Liver (tissue), 9 donors: ENCODE data around the gene SKOR1. TPM values are rescaled to one million over a fixed set of nuclear protein-coding genes. Genes with fewer than 3 reads are reported as not detected.

ENCODE experiments used
- DNase-seq: peaks from one replicate; pipeline ENCODE4 v3.0.0-alpha.2; 2017; ENCODE audit warnings: low spot score
- H3K27ac ChIP-seq, 2 donors: one replicate each; pipeline ENCODE4 v1.7.0; 2013; ENCODE audit warnings: inconsistent platforms in 2 of 2, low read length in 2 of 2, control low read depth in 1 of 2, low read depth in 1 of 2, mild to moderate bottlenecking in 1 of 2
- H3K27me3 ChIP-seq, 4 donors: one replicate each; pipeline versions ENCODE4 v1.6.1 to v1.7.0; 2013; ENCODE audit warnings: low read length in 3 of 4, inconsistent platforms in 1 of 4, mild to moderate bottlenecking in 1 of 4, moderate library complexity in 1 of 4; ENCODE audit not compliant: control insufficient read depth in 4 of 4, insufficient read depth in 4 of 4
- H3K36me3 ChIP-seq, 4 donors: one replicate each; pipeline versions ENCODE4 v1.6.1 to v1.7.0; 2013; ENCODE audit warnings: low read length in 3 of 4, mild to moderate bottlenecking in 3 of 4, low read depth in 1 of 4, moderate library complexity in 1 of 4; ENCODE audit not compliant: control insufficient read depth in 4 of 4, insufficient read depth in 3 of 4
- H3K4me1 ChIP-seq, 4 donors: one replicate each; pipeline versions ENCODE4 v1.6.1 to v1.7.0; 2013; ENCODE audit warnings: low read length in 3 of 4, mild to moderate bottlenecking in 3 of 4, moderate library complexity in 1 of 4; ENCODE audit not compliant: control insufficient read depth in 4 of 4, insufficient read depth in 4 of 4
- H3K4me3 ChIP-seq, 3 donors: one replicate each; pipeline versions ENCODE4 v1.6.1 to v1.7.0; 2013; ENCODE audit warnings: low read length in 3 of 3, control low read depth in 1 of 3, low read depth in 1 of 3, mild to moderate bottlenecking in 1 of 3
- H3K9ac ChIP-seq, 2 donors: one replicate each; pipeline ENCODE4 v1.7.0; 2013; ENCODE audit warnings: low read length in 2 of 2, mild to moderate bottlenecking in 2 of 2, moderate library complexity in 2 of 2, control low read depth in 1 of 2, low read depth in 1 of 2
- H3K9me3 ChIP-seq, 4 donors: one replicate each; pipeline versions ENCODE4 v1.6.1 to v1.7.0; 2013; ENCODE audit warnings: low read length in 3 of 4; ENCODE audit not compliant: control insufficient read depth in 4 of 4
- CTCF ChIP-seq: fragments of 150-350 bp; IDR thresholded peaks from 2 replicates; pipeline ENCODE4 v1.5.1; 2017; ENCODE audit warnings: improper control_type of control experiment, low read depth, low read length; ENCODE audit not compliant: missing input control
- EGR1 ChIP-seq, 2 donors: IDR thresholded peaks; 2 replicates each; pipeline ENCODE4 v1.6.1; 2016 to 2018; ENCODE audit warnings: antibody characterized with exemption in 2 of 2, low read depth in 2 of 2
- FOXA1 ChIP-seq: IDR thresholded peaks from 2 replicates; pipeline ENCODE4 v1.6.1; 2016; ENCODE audit warnings: antibody characterized with exemption
- FOXA2 ChIP-seq: IDR thresholded peaks from 2 replicates; pipeline ENCODE4 v1.6.1; 2016; ENCODE audit warnings: antibody characterized with exemption
- GABPA ChIP-seq, 2 donors: IDR thresholded peaks in 1 of 2; conservative IDR thresholded peaks in 1 of 2; 2 replicates each; pipeline ENCODE4 v1.6.1; 2016; ENCODE audit warnings: antibody characterized with exemption in 2 of 2, mild to moderate bottlenecking in 1 of 2, moderate library complexity in 1 of 2
- HNF4A ChIP-seq, 2 donors: conservative IDR thresholded peaks; 2 replicates each; pipeline ENCODE4 v1.6.1; 2016; ENCODE audit warnings: antibody characterized with exemption in 2 of 2, mild to moderate bottlenecking in 2 of 2
- HNF4G ChIP-seq: IDR thresholded peaks from 2 replicates; pipeline ENCODE4 v1.6.1; 2016; ENCODE audit warnings: antibody characterized with exemption
- JUND ChIP-seq, 2 donors: IDR thresholded peaks; 2 replicates each; pipeline ENCODE4 v1.6.1; 2016; ENCODE audit warnings: antibody characterized with exemption in 2 of 2
- MAX ChIP-seq: IDR thresholded peaks from 2 replicates; pipeline ENCODE4 v1.6.1; 2016; ENCODE audit warnings: antibody characterized with exemption
- NR2F2 ChIP-seq: IDR thresholded peaks from 2 replicates; pipeline ENCODE4 v1.6.1; 2016; ENCODE audit warnings: antibody characterized with exemption
- RAD21 ChIP-seq, 2 donors: IDR thresholded peaks; 2 replicates each; pipeline ENCODE4 v1.6.1; 2016; ENCODE audit warnings: antibody characterized with exemption in 2 of 2, mild to moderate bottlenecking in 2 of 2
- RXRA ChIP-seq, 2 donors: IDR thresholded peaks; 2 replicates each; pipeline ENCODE4 v1.6.1; 2017 to 2018; ENCODE audit warnings: antibody characterized with exemption in 2 of 2, mild to moderate bottlenecking in 1 of 2
- SP1 ChIP-seq: IDR thresholded peaks from 2 replicates; pipeline ENCODE4 v1.6.1; 2018; ENCODE audit warnings: antibody characterized with exemption, mild to moderate bottlenecking
- TAF1 ChIP-seq: conservative IDR thresholded peaks from 2 replicates; pipeline ENCODE4 v1.6.1; 2016; ENCODE audit warnings: antibody characterized with exemption, mild to moderate bottlenecking
- YY1 ChIP-seq: IDR thresholded peaks from 2 replicates; pipeline ENCODE4 v1.6.1; 2016; ENCODE audit warnings: antibody characterized with exemption, mild to moderate bottlenecking
- WGBS: extraction: QIAGEN DNeasy Blood & Tissue Kit; methylation state at CpG from one replicate; pipeline ENCODE4 v1.1.7; 2013; 5-methylcytosine and 5-hydroxymethylcytosine counted together
- polyA plus RNA-seq, 2 donors: library from polyadenylated mRNA; stranded (reverse) in 1 of 2; unstranded in 1 of 2; fragments of 200-250 nt in 1 of 2; fragments of >200 nt in 1 of 2; fragmentation: Nextera tagmentation in 1 of 2; extraction: Ambion mirVana in 1 of 2; gene quantifications; one replicate each; pipeline versions ENCODE4 v1.2.1 to v1.2.3, GENCODE V29; 2013 to 2015
- total RNA-seq, 2 donors: library from RNA; depleted of rRNA; stranded (reverse); fragments of >200 nt; gene quantifications; one replicate each; pipeline ENCODE4 v1.2.3, GENCODE V29; 2014
- TF ChIP-seq, protein P1 (sequence below): IDR thresholded peaks from 2 replicates; pipeline ENCODE4 v1.6.1; 2016; ENCODE audit warnings: antibody characterized with exemption, mild to moderate bottlenecking
- TF ChIP-seq, protein P2 (sequence below): IDR thresholded peaks from 2 replicates; pipeline ENCODE4 v1.6.1; 2016; ENCODE audit warnings: antibody characterized with exemption
- TF ChIP-seq, protein P3 (sequence below): IDR thresholded peaks from 2 replicates; pipeline ENCODE4 v1.6.1; 2016; ENCODE audit warnings: antibody characterized with exemption
- donor health status: healthy.
- donor health status: healthy.
- donor health status: healthy.
- donor health status: healthy.
- donor health status: healthy.

Gene SKOR1
- total and polyA plus RNA-seq, 4 donors, result 0.02 to 0.17 (median 0.05) TPM; not detected in 1

DNA sequence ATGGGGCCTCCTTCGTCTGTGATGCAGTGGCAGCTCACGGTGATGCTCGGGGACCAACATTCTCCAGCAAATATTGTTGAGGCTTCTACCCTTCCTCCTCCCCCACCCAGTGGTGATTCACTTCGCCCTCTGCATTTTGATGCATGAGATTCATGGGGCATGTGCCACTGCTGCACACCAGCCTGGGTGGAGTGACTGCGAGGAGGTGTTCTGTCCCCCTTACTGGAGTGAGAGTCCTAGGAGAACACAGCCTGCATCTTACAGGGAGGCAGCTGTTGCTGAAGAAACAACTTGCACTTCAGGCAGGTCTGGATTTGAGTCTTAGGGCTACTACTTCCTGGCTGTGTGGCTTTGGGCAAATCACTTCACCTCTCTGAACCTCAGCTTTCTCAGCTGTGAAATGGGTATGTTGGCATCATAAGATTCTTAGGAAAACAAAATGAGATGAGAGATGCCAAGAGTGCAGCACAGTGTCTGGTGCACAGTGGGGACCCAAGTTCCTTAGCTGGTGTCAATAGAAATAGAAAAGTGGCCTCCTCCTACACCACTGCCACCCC is 10.2 kb upstream of the SKOR1 start:
- H3K36me3 ChIP-seq, result no peaks in the 10 kb centered on the region
- DNase-seq, result no peak
- peaks cover 0 to 5% (median 2%) of the 10 kb centered on the region in 4 donors for H3K27me3 ChIP-seq
- TF ChIP-seq CTCF, result no peak
- TF ChIP-seq FOXA2, result no peak
- no peak for TF ChIP-seq SP1
- TF ChIP-seq MAX, result no peak
- TF ChIP-seq, protein P1, sequence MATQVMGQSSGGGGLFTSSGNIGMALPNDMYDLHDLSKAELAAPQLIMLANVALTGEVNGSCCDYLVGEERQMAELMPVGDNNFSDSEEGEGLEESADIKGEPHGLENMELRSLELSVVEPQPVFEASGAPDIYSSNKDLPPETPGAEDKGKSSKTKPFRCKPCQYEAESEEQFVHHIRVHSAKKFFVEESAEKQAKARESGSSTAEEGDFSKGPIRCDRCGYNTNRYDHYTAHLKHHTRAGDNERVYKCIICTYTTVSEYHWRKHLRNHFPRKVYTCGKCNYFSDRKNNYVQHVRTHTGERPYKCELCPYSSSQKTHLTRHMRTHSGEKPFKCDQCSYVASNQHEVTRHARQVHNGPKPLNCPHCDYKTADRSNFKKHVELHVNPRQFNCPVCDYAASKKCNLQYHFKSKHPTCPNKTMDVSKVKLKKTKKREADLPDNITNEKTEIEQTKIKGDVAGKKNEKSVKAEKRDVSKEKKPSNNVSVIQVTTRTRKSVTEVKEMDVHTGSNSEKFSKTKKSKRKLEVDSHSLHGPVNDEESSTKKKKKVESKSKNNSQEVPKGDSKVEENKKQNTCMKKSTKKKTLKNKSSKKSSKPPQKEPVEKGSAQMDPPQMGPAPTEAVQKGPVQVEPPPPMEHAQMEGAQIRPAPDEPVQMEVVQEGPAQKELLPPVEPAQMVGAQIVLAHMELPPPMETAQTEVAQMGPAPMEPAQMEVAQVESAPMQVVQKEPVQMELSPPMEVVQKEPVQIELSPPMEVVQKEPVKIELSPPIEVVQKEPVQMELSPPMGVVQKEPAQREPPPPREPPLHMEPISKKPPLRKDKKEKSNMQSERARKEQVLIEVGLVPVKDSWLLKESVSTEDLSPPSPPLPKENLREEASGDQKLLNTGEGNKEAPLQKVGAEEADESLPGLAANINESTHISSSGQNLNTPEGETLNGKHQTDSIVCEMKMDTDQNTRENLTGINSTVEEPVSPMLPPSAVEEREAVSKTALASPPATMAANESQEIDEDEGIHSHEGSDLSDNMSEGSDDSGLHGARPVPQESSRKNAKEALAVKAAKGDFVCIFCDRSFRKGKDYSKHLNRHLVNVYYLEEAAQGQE, result no peak
- no peak for TF ChIP-seq JUND (IDR thresholded peaks at IDR 0.05)
- no peak for TF ChIP-seq HNF4G
- no peak for TF ChIP-seq RXRA (IDR thresholded peaks at IDR 0.05)
- TF ChIP-seq HNF4A (conservative IDR thresholded peaks at IDR 0.05), result no peak
- no peak for TF ChIP-seq FOXA1
- TF ChIP-seq RAD21 (IDR thresholded peaks at IDR 0.05), result no peak
- TF ChIP-seq NR2F2, result no peak
- TF ChIP-seq, protein P2, sequence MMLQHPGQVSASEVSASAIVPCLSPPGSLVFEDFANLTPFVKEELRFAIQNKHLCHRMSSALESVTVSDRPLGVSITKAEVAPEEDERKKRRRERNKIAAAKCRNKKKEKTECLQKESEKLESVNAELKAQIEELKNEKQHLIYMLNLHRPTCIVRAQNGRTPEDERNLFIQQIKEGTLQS, result no peak
- TF ChIP-seq EGR1 (IDR thresholded peaks at IDR 0.05; ENCODE audit: low read depth in 2 of 2), result no peak
- TF ChIP-seq, protein P3, sequence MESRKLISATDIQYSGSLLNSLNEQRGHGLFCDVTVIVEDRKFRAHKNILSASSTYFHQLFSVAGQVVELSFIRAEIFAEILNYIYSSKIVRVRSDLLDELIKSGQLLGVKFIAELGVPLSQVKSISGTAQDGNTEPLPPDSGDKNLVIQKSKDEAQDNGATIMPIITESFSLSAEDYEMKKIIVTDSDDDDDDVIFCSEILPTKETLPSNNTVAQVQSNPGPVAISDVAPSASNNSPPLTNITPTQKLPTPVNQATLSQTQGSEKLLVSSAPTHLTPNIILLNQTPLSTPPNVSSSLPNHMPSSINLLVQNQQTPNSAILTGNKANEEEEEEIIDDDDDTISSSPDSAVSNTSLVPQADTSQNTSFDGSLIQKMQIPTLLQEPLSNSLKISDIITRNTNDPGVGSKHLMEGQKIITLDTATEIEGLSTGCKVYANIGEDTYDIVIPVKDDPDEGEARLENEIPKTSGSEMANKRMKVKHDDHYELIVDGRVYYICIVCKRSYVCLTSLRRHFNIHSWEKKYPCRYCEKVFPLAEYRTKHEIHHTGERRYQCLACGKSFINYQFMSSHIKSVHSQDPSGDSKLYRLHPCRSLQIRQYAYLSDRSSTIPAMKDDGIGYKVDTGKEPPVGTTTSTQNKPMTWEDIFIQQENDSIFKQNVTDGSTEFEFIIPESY, result no peak
- no peak for TF ChIP-seq GABPA (IDR thresholded peaks at IDR 0.05 in 1 of 2, conservative IDR thresholded peaks at IDR 0.05 in 1 of 2)
- no peak for TF ChIP-seq YY1
- no peak for TF ChIP-seq TAF1
- H3K4me1 ChIP-seq, result peaks cover 0 to 5% (median 0%) of the 10 kb centered on the region in 4 donors
- H3K27ac ChIP-seq, result no peak overlapping the region
- H3K9me3 ChIP-seq, result peaks cover 0 to 4% (median 0%) of the 10 kb centered on the region in 4 donors
- 93% methylated on average over 5 of the region's 5 CpGs for WGBS
- H3K9ac ChIP-seq, result no peak overlapping the region
- H3K4me3 ChIP-seq, result no peak overlapping the region
